ENCODE data around the gene PSMD14. TPM values are rescaled to one million over a fixed set of nuclear protein-coding genes. Genes with fewer than 3 reads are reported as not detected.

Gene PSMD14
- total and polyA plus RNA-seq, 5 donors = 32.7 to 47.2 (median 42.7) TPM

DNA sequence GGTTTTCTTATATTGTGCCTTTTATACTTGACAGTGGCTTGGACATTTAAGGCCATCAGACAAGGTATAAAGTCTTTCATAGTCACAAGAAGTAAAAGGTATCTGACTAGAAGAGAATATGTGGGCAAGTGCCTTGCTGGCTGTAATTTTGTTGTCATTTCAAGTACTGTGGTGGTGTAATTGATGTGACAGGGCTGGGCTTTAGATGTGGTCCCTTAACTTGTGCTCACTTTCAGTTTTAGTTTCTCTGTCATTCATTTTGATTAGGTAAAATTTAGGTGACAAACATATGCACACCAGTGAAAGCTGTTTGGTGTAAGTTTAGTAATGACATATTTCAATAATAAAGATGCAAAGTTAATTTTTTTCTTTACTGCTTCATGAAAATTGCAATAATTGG is 76.6 kb downstream of the PSMD14 start:
- DNase-seq (no peak), ATAC-seq (no peak)

GRCh38 chr2:161386228-161386824 is 78.1 kb downstream of the PSMD14 start:
- DNase-seq (no peak), ATAC-seq (no peak)
- 93% methylated on average over 2 of the region's 2 CpGs for WGBS
- Histone ChIP-seq H3K4me1 (ENCODE audit: control insufficient read depth, insufficient read depth, low read length) (no peaks in the 10 kb centered on the region), H3K4me3 (ENCODE audit: low read length) (no peak overlapping the region), H3K27me3 (ENCODE audit: control insufficient read depth, insufficient read depth) (no peaks in the 10 kb centered on the region), H3K27ac (ENCODE audit: low read length) (no peak overlapping the region), H3K9me3 (ENCODE audit: control insufficient read depth, low read length) (no peaks in the 10 kb centered on the region)
- intact Hi-C loops (cut with DNase I) = no loop called here

More for the DNA sequence above, 76.6 kb downstream of the PSMD14 start:
- H3K9me3 ChIP-seq (ENCODE audit: control insufficient read depth, low read length) = no peaks in the 10 kb centered on the region
- H3K27ac ChIP-seq (ENCODE audit: low read length) = no peak overlapping the region
- no peaks in the 10 kb centered on the region for H3K27me3 ChIP-seq (ENCODE audit: control insufficient read depth, insufficient read depth)
- H3K4me3 ChIP-seq (ENCODE audit: low read length) = no peak overlapping the region
- intact Hi-C loops (cut with DNase I) = no loop called here
- H3K4me1 ChIP-seq (ENCODE audit: control insufficient read depth, insufficient read depth, low read length) = no peaks in the 10 kb centered on the region

DNA sequence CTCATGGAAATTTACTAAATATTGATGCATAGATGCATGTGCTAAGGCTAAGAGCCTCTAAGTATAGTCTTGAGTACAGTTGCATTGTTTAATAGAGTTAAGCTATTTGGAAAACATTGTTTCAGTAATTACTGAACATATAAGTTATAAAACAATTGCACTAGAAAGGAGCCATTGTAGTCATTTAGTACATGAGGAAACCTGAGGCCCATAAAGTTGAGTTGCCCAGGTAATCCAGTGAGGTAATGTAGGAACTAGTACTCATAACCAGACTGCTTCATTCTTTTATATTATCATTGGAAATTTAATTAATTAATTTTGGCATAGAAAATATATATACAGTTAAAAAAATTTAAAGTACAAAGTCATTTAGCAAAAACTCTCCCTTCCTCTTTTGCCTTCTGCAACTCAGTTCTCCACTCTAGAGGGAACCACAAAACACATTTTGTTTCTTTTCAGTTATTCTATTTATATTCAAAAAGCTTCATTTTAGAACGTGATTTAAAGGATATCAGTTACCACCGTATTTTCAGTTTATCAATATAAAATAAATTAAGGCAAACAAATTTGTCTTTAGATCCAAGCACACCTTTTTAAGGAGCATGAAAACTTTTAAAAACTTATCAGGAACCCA is 80.0 kb downstream of the PSMD14 start:
- WGBS = 82% methylated on average over 2 of the region's 2 CpGs
- intact Hi-C loops (cut with DNase I) = no loop called here
- H3K9me3 ChIP-seq (ENCODE audit: control insufficient read depth, low read length) = no peaks in the 10 kb centered on the region
- H3K27me3 ChIP-seq (ENCODE audit: control insufficient read depth, insufficient read depth) = no peaks in the 10 kb centered on the region
- DNase-seq = no peak
- H3K4me3 ChIP-seq (ENCODE audit: low read length) = no peak overlapping the region
- ATAC-seq = no peak
- no peak overlapping the region for H3K27ac ChIP-seq (ENCODE audit: low read length)
- no peaks in the 10 kb centered on the region for H3K4me1 ChIP-seq (ENCODE audit: control insufficient read depth, insufficient read depth, low read length)

GRCh38 chr2:161391737-161392506 is 83.7 kb downstream of the PSMD14 start:
- ATAC-seq (no peak), DNase-seq (no peak)
- intact Hi-C loops (cut with DNase I) = no loop called here
- 91% methylated on average over 4 of the region's 4 CpGs for WGBS
- H3K4me1 ChIP-seq (ENCODE audit: control insufficient read depth, insufficient read depth, low read length) = no peaks in the 10 kb centered on the region
- H3K4me3 ChIP-seq (ENCODE audit: low read length) = no peak overlapping the region
- no peaks in the 10 kb centered on the region for H3K9me3 ChIP-seq (ENCODE audit: control insufficient read depth, low read length)
- H3K27me3 ChIP-seq (ENCODE audit: control insufficient read depth, insufficient read depth) = no peaks in the 10 kb centered on the region
- H3K27ac ChIP-seq (ENCODE audit: low read length) = no peak overlapping the region

- WGBS = 98% methylated on average over 2 of the region's 2 CpGs
- ATAC-seq (no peak), DNase-seq (no peak)
- no peaks in the 10 kb centered on the region for H3K27me3 ChIP-seq (ENCODE audit: control insufficient read depth, insufficient read depth)
- no peak overlapping the region for H3K4me3 ChIP-seq (ENCODE audit: low read length)
- no peak overlapping the region for H3K27ac ChIP-seq (ENCODE audit: low read length)
- no peaks in the 10 kb centered on the region for H3K4me1 ChIP-seq (ENCODE audit: control insufficient read depth, insufficient read depth, low read length)
- intact Hi-C loops (cut with DNase I) = no loop called here
- no peaks in the 10 kb centered on the region for H3K9me3 ChIP-seq (ENCODE audit: control insufficient read depth, low read length)
Observed at GRCh38 chr2:161400076-161400475, 91.9 kb downstream of the PSMD14 start.

DNA sequence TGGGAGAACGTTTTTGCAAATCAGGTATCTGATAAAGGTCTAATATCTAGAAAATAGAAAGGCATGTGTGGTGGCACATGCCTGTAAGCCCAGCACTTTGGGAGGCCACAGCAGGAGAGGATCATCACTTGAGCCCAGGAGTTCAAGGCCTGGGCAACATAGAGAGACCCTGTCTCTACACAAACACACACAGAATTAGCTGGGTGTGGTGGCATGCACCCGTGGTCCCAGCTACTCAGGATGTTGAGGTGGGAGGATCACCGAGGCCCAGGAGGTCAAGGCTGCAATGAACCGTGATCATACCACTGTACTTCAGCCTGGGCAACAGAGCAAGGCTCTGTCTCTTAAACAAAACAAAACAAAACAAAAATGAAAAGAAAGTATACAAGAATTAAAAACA is 94.1 kb downstream of the PSMD14 start:
- DNase-seq (no peak), ATAC-seq (no peak)
- intact Hi-C loops (cut with DNase I) = no loop called here
- WGBS = 91% methylated on average over 4 of the region's 4 CpGs
- Histone ChIP-seq H3K4me3 (ENCODE audit: low read length) (no peak overlapping the region), H3K27ac (ENCODE audit: low read length) (no peak overlapping the region), H3K4me1 (ENCODE audit: control insufficient read depth, insufficient read depth, low read length) (no peaks in the 10 kb centered on the region), H3K9me3 (ENCODE audit: control insufficient read depth, low read length) (no peaks in the 10 kb centered on the region), H3K27me3 (ENCODE audit: control insufficient read depth, insufficient read depth) (no peaks in the 10 kb centered on the region)

GRCh38 chr2:161406316-161406715 is 98.1 kb downstream of the PSMD14 start:
- H3K27me3 ChIP-seq (ENCODE audit: control insufficient read depth, insufficient read depth) = no peaks in the 10 kb centered on the region
- WGBS = 85% methylated on average over 5 of the region's 5 CpGs
- ATAC-seq = no peak

DNA sequence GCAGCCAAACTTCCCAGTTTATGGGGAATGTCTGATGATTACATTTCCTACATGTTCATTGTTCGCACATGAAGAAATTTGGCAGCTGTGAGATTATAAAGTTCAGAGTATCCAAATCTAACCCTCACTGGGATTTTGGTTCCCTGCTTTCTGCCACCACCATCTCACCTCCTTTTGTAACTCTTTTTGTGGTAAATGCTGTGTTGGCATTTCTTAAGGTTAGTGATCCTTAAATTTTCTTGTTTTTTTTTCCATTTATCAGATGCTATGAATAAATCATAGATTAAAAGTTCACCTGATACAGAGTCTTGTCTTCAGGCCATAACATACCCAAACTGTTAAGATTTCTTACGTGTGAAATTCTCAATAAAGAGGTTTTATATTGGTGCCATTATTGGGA is 99.4 kb downstream of the PSMD14 start:
- Histone ChIP-seq H3K27me3 (ENCODE audit: control insufficient read depth, insufficient read depth) (no peaks in the 10 kb centered on the region), H3K4me1 (ENCODE audit: control insufficient read depth, insufficient read depth, low read length) (no peaks in the 10 kb centered on the region), H3K27ac (ENCODE audit: low read length) (no peak overlapping the region), H3K9me3 (ENCODE audit: control insufficient read depth, low read length) (no peaks in the 10 kb centered on the region), H3K4me3 (ENCODE audit: low read length) (no peak overlapping the region)
- ATAC-seq (no peak), DNase-seq (no peak)
- intact Hi-C loops (cut with DNase I) = no loop called here
- 83% methylated on average over 2 of the region's 2 CpGs for WGBS

More at GRCh38 chr2:161406316-161406715, 98.1 kb downstream of the PSMD14 start:
- no peak overlapping the region for H3K27ac ChIP-seq (ENCODE audit: low read length)
- intact Hi-C loops (cut with DNase I) = no loop called here
- H3K9me3 ChIP-seq (ENCODE audit: control insufficient read depth, low read length) = no peaks in the 10 kb centered on the region
- H3K4me1 ChIP-seq (ENCODE audit: control insufficient read depth, insufficient read depth, low read length) = no peaks in the 10 kb centered on the region
- no peak overlapping the region for H3K4me3 ChIP-seq (ENCODE audit: low read length)
- no peak for DNase-seq

- DNase-seq (no peak), ATAC-seq (no peak)
- intact Hi-C loops (cut with DNase I) = no loop called here
- WGBS = 100% methylated on average over 1 of the region's 1 CpG
- Histone ChIP-seq H3K27ac (ENCODE audit: low read length) (no peak overlapping the region), H3K9me3 (ENCODE audit: control insufficient read depth, low read length) (no peaks in the 10 kb centered on the region), H3K4me3 (ENCODE audit: low read length) (no peak overlapping the region), H3K4me1 (ENCODE audit: control insufficient read depth, insufficient read depth, low read length) (peaks cover 2% of the 10 kb centered on the region), H3K27me3 (ENCODE audit: control insufficient read depth, insufficient read depth) (no peaks in the 10 kb centered on the region)
Observed at GRCh38 chr2:161409308-161409907, 101.2 kb downstream of the PSMD14 start.

GRCh38 chr2:161412346-161412745 is 104.1 kb downstream of the PSMD14 start:
- no peaks in the 10 kb centered on the region for H3K27me3 ChIP-seq (ENCODE audit: control insufficient read depth, insufficient read depth)
- no peaks in the 10 kb centered on the region for H3K9me3 ChIP-seq (ENCODE audit: control insufficient read depth, low read length)
- H3K4me3 ChIP-seq (ENCODE audit: low read length) = no peak overlapping the region
- no peak for DNase-seq
- no peak for ATAC-seq
- intact Hi-C loops (cut with DNase I) = no loop called here
- H3K27ac ChIP-seq (ENCODE audit: low read length) = no peak overlapping the region
- peaks cover 2% of the 10 kb centered on the region for H3K4me1 ChIP-seq (ENCODE audit: control insufficient read depth, insufficient read depth, low read length)
